22Rv1 (cell line): ENCODE data around the gene SLC30A9.

Experiments
- H3K27ac ChIP-seq: fragments of 450-650 bp; 2 replicates; pipeline ENCODE4 v1.5.1; 2017
- CTCF ChIP-seq: fragments of 450-650 bp; IDR thresholded peaks from 2 replicates; pipeline ENCODE4 v1.5.1; 2017; ENCODE audit warnings: mild to moderate bottlenecking
- ZFX ChIP-seq: fragments of 450-650 bp; IDR thresholded peaks from 2 replicates; pipeline ENCODE4 v1.6.1; 2017; ENCODE audit warnings: antibody characterized with exemption, borderline replicate concordance

The SLC30A9 gene

GRCh38 chr4:42101446-42101975 lies 111.2 kb downstream of the SLC30A9 start:
- TF ChIP-seq ZFX, result no peak
- no peak for TF ChIP-seq CTCF

GRCh38 chr4:42104521-42104920 lies 114.2 kb downstream of the SLC30A9 start:
- H3K27ac ChIP-seq, result no peak overlapping the region
- no peak for TF ChIP-seq ZFX
- TF ChIP-seq CTCF, result no peak

More at GRCh38 chr4:42101446-42101975, 111.2 kb downstream of the SLC30A9 start:
- no peak overlapping the region for H3K27ac ChIP-seq

- TF ChIP-seq CTCF (no peak), ZFX (no peak)
- H3K27ac ChIP-seq, result no peak overlapping the region
These were observed 122.5 kb downstream of the SLC30A9 start for GRCh38 chr4:42112846-42113245.

GRCh38 chr4:42119886-42120285 lies 129.6 kb downstream of the SLC30A9 start:
- no peak overlapping the region for H3K27ac ChIP-seq
- TF ChIP-seq ZFX (no peak), CTCF (no peak)

GRCh38 chr4:42122237-42122636 lies 131.9 kb downstream of the SLC30A9 start:
- H3K27ac ChIP-seq, result no peak overlapping the region

GRCh38 chr4:42123071-42123644 lies 132.8 kb downstream of the SLC30A9 start:
- no peak overlapping the region for H3K27ac ChIP-seq
- no peak for TF ChIP-seq ZFX
- TF ChIP-seq CTCF, result no peak

More at GRCh38 chr4:42122237-42122636, 131.9 kb downstream of the SLC30A9 start:
- TF ChIP-seq CTCF (no peak), ZFX (no peak)

GRCh38 chr4:42132099-42132498 lies 141.8 kb downstream of the SLC30A9 start:
- peak overlapping the region; percentile 66 for H3K27ac ChIP-seq
- TF ChIP-seq ZFX (no peak), CTCF (no peak)
